GM19099 (cell line): ENCODE data around the gene SOX1.

Source experiments
- POLR2A ChIP-seq: IDR thresholded peaks from 3 replicates; pipeline ENCODE4 v1.6.1; 2011; ENCODE audit warnings: low read depth; ENCODE audit not compliant: insufficient read length; ENCODE audit errors: extremely low read depth

SOX1 gene

GRCh38 chr13:112055915-112056269, 11.1 kb upstream of the SOX1 start:
- TF ChIP-seq POLR2A: no peak

- no peak for TF ChIP-seq POLR2A
Measured at GRCh38 chr13:112056284-112056727, 10.6 kb upstream of the SOX1 start.

GRCh38 chr13:112056739-112057438, 10.1 kb upstream of the SOX1 start:
- TF ChIP-seq POLR2A: no peak

DNA sequence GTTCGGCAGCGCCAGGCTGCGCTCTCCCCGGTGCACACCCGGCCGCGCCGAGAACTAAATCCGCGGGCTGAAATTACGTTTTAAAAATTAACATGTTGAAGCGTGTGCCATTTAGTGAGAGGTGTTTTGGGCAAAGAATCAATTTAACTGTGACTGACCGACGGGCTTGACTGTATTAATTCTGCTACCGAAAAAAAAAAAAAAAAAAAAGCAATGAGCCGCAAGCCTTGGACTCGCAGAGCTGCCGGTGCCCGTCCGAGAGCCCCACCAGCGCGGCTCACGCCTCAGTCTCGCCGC, 9.6 kb upstream of the SOX1 start:
- TF ChIP-seq POLR2A: no peak

GRCh38 chr13:112057736-112058518, 9.0 kb upstream of the SOX1 start:
- no peak for TF ChIP-seq POLR2A

- no peak for TF ChIP-seq POLR2A
Measured at GRCh38 chr13:112058519-112058873, 8.5 kb upstream of the SOX1 start.

- TF ChIP-seq POLR2A: no peak
Measured at GRCh38 chr13:112058941-112059340, 8.0 kb upstream of the SOX1 start.

GRCh38 chr13:112059457-112060281, 7.3 kb upstream of the SOX1 start:
- TF ChIP-seq POLR2A: no peak

DNA sequence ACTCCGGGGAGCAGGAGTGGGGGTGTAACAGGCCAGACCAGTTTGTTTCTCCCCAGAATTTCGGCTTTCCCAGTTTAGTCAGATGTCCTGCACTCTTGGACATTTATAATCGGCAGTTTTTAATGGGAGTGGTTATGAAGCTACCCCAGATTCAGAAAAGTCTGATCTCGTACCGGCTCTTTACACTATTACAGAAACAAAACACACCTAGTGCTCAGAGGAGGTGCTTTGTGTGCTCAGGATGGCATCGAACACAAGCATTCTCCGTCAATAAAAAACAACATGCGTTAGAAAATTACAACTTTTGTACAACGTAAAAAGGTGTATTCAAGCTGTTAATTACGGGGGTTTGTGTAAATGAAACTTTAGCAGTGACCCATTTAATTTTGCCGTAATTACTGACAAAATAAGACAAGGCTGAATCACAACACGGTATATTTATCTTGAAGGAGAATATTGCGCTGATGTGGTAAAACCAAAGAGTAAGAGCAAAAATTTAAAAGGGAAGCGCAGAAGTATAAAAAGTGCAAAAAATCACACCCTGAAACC, 6.6 kb upstream of the SOX1 start:
- TF ChIP-seq POLR2A: no peak

GRCh38 chr13:112060899-112061366, 6.0 kb upstream of the SOX1 start:
- no peak for TF ChIP-seq POLR2A

DNA sequence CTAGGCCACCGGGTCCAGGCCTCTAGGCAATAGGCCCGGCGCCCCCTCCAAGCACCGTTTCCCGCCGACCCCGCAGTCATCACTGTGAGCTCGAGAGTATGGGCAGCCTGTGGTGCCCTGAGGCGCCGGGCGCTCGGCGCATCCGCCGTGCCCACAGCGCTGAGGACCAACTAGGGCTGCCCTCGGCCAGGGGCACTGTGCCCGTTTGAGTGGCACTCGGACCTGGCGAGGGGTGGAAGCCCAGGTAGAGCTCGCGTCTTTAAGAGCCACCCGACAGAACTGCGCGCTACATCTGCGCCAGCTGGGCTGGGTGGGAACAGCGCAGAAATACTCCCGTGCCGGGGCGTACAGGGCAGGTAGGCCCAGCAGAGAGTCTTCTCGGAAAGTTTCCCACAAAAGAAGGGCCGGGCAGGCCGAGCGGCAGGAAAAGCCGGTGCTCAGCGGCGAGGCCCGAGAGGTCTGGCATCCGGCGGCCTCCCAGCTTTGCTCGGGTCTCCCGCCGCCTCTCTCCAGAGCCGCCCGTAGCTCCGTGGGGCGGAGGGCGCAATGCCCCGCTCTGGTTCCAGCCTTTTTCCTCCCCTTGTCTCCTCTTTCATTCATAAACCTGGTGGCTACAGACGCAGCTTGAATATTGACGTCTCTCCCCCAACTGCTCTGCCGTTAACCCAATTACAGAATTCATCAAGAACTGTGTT, 5.4 kb upstream of the SOX1 start:
- TF ChIP-seq POLR2A: no peak

GRCh38 chr13:112062072-112062567, 4.8 kb upstream of the SOX1 start:
- TF ChIP-seq POLR2A: no peak

GRCh38 chr13:112062571-112063570, 4.1 kb upstream of the SOX1 start:
- no peak for TF ChIP-seq POLR2A

GRCh38 chr13:112063807-112064206, 3.1 kb upstream of the SOX1 start:
- TF ChIP-seq POLR2A: no peak

DNA sequence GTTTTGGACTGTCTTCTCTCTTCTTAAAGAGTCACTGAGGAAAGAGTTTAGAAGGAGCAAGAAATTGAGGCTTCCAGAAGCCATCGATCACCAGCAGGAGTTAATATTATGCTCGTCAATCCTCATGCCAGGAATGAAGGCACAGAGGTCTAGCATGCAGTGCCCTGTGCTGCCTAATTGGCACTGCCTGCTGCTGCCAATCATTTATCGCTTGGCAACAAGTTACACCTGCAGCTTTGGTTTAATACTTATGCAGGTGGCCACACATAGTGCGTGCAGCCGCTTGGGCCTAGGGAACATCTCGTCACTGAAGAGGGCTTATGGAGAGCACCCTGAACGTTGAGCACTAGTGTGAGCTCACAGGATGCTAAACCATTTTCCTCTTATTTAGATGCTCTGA, 2.7 kb upstream of the SOX1 start:
- TF ChIP-seq POLR2A: no peak
